SK-MEL-5 (cell line): ENCODE data around the gene LRIG3. TPM values are rescaled to one million over a fixed set of nuclear protein-coding genes. Genes with fewer than 3 reads are reported as not detected.
A peak's percentile ranks its signal among the peaks of the same experiment; 100 is the strongest.

Source experiments
- DNase-seq: peaks from one replicate; pipeline ENCODE4 v3.0.0-alpha.2; 2016; ENCODE audit warnings: low read depth, low spot score
- in situ Hi-C: cut with HindIII; loops from 2 replicates; pipeline ENCODE4 v1.10.0; 2016; ENCODE audit warnings: low sequenced_read_pairs, high pct_unique_total_duplicates, low pct_unique_long_range_greater_than_20kb
- total RNA-seq: library from RNA; depleted of rRNA; stranded (reverse); fragments of >200 nt; shearing (Covaris generic); gene quantifications from 2 replicates; pipeline ENCODE4 v1.2.3, GENCODE V29; 2014

Gene LRIG3
- total RNA-seq, 1 experiment from 2014 or later: 8.9 TPM

- in situ Hi-C loops: no loop called here
- DNase-seq: no peak
Observed at GRCh38 chr12:58841058-58841798, 79.1 kb downstream of the LRIG3 start.

- peak; percentile 27 for DNase-seq
- in situ Hi-C loops: no loop called here
Observed at GRCh38 chr12:58833853-58834252, 86.5 kb downstream of the LRIG3 start.

- in situ Hi-C loops: no loop called here
Observed at GRCh38 chr12:58832920-58833319, 87.4 kb downstream of the LRIG3 start.

More at GRCh38 chr12:58832920-58833319, 87.4 kb downstream of the LRIG3 start:
- no peak for DNase-seq
